ENCODE results near the gene PPP1R15B.

PPP1R15B gene

DNA sequence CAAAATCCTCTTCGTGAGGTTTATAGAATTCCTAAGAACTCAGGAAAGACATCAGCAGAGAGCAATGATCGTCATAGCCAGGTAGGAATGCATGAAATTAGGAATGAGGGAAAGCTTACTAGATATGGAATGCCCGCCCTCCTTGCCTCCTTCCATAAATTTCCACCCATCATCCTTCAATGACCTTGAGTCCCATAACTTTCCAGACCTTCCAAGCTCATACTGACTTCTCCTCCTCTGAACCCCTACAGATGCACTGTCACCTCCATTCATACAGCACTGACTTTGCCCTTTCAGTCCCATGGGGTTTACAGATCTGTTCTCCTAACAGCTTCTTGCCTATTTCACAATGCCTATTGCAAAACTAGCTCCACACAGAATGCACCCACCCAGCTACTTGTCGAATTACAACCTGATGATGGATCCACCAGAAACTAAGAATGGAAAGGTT is 23.8 kb upstream of the PPP1R15B start:
- TF ChIP-seq POLR2AphosphoS5 (IDR thresholded peaks at IDR 0.05; ENCODE audit: low read depth) = no peak
- TF ChIP-seq SPI1 (IDR thresholded peaks at IDR 0.05; ENCODE audit: borderline replicate concordance, low read depth) = no peak
- no peak for TF ChIP-seq REST (IDR thresholded peaks at IDR 0.05; ENCODE audit: insufficient replicate concordance, low read depth)
- TF ChIP-seq, protein P1, sequence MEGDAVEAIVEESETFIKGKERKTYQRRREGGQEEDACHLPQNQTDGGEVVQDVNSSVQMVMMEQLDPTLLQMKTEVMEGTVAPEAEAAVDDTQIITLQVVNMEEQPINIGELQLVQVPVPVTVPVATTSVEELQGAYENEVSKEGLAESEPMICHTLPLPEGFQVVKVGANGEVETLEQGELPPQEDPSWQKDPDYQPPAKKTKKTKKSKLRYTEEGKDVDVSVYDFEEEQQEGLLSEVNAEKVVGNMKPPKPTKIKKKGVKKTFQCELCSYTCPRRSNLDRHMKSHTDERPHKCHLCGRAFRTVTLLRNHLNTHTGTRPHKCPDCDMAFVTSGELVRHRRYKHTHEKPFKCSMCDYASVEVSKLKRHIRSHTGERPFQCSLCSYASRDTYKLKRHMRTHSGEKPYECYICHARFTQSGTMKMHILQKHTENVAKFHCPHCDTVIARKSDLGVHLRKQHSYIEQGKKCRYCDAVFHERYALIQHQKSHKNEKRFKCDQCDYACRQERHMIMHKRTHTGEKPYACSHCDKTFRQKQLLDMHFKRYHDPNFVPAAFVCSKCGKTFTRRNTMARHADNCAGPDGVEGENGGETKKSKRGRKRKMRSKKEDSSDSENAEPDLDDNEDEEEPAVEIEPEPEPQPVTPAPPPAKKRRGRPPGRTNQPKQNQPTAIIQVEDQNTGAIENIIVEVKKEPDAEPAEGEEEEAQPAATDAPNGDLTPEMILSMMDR (IDR thresholded peaks at IDR 0.05; ENCODE audit: insufficient read depth, low read length) = no peak
- TF ChIP-seq GABPA (IDR thresholded peaks at IDR 0.05; ENCODE audit: low read depth) = no peak
- Histone ChIP-seq H3K4me3 (replicated peaks; ENCODE audit: insufficient read depth, low read length) (no peak overlapping the region), H3K27me3 (ENCODE audit: insufficient read depth, poor library complexity, severe bottlenecking) (no peaks in the 10 kb centered on the region), H3K27ac (replicated peaks) (no peak overlapping the region)
- DNase-seq (ENCODE audit: low read depth in 1 of 2, low spot score in 1 of 2) = peak; percentile 69 to 73

- no peak for DNase-seq (ENCODE audit: low read depth in 1 of 2, low spot score in 1 of 2)
- Histone ChIP-seq H3K4me3 (replicated peaks; ENCODE audit: insufficient read depth, low read length) (no peak overlapping the region), H3K27ac (replicated peaks) (no peak overlapping the region), H3K27me3 (ENCODE audit: insufficient read depth, poor library complexity, severe bottlenecking) (no peaks in the 10 kb centered on the region)
- TF ChIP-seq REST (IDR thresholded peaks at IDR 0.05; ENCODE audit: insufficient replicate concordance, low read depth) = no peak
- no peak for TF ChIP-seq POLR2AphosphoS5 (IDR thresholded peaks at IDR 0.05; ENCODE audit: low read depth)
- TF ChIP-seq, protein P1 (IDR thresholded peaks at IDR 0.05; ENCODE audit: insufficient read depth, low read length) = no peak
- no peak for TF ChIP-seq SPI1 (IDR thresholded peaks at IDR 0.05; ENCODE audit: borderline replicate concordance, low read depth)
- TF ChIP-seq GABPA (IDR thresholded peaks at IDR 0.05; ENCODE audit: low read depth) = no peak
Observed at GRCh38 chr1:204434116-204434755, 22.6 kb upstream of the PPP1R15B start.

DNA sequence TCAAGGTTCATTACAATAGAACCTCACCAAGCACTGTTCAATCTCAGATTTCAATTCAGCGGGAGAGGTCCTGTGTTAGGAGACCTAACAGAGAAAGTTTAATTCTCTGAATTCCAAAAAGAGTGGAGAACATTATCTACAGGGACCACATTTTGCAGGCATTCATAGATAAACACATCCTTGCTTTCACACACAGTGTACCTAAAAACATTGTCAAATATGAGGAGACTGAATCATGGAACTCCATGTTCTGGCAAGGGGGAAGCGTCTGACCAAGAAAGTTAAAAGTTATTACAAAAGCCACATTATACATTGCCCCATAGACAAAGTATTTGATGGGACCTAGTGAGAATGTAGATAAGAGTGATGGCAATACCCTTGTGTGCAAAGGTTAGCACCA is 21.1 kb upstream of the PPP1R15B start:
- TF ChIP-seq SPI1 (IDR thresholded peaks at IDR 0.05; ENCODE audit: borderline replicate concordance, low read depth) (no peak), REST (IDR thresholded peaks at IDR 0.05; ENCODE audit: insufficient replicate concordance, low read depth) (no peak), POLR2AphosphoS5 (IDR thresholded peaks at IDR 0.05; ENCODE audit: low read depth) (no peak), GABPA (IDR thresholded peaks at IDR 0.05; ENCODE audit: low read depth) (no peak)
- TF ChIP-seq, protein P1 (IDR thresholded peaks at IDR 0.05; ENCODE audit: insufficient read depth, low read length) = no peak
- Histone ChIP-seq H3K27me3 (ENCODE audit: insufficient read depth, poor library complexity, severe bottlenecking) (no peaks in the 10 kb centered on the region), H3K4me3 (replicated peaks; ENCODE audit: insufficient read depth, low read length) (no peak overlapping the region), H3K27ac (replicated peaks) (no peak overlapping the region)
- no peak for DNase-seq (ENCODE audit: low read depth in 1 of 2, low spot score in 1 of 2)
